Anterior cingulate cortex (tissue), 58 donors: ENCODE results near the gene TRIM7.
"Not testable (repeated sequence)": the region's sequence is repeated elsewhere in the genome, so short reads cannot be mapped to it uniquely, and the experiment has no call there.

ENCODE experiments used
- DNase-seq, 58 donors: peaks; one replicate each; lab custom pipeline; 2025; lab: John Stamatoyannopoulos, UW

Gene TRIM7

GRCh38 chr5:181181650-181182565, 23.1 kb downstream of the TRIM7 start:
- DNase-seq: no peak

DNA sequence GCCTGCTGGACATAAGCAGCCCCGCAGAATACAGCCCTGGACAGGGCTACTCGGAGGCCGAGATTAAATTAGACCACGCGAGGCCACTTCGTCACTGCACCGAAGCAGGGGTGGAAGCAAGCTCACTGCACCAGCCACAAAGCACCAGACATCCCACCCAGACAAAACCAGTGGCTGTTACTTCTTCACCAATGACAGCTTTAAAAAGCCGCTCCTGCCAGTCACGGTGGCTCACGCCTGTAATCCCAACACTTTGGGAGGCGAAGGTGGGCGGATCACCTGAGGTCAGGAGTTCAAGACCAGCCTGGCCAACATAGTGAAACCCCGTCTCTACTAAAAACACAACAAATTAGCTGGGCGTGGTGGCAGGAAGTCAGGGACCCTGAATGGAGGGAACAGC, 27.4 kb downstream of the TRIM7 start:
- not testable (repeated sequence) for DNase-seq

GRCh38 chr5:181176254-181176952, 28.6 kb downstream of the TRIM7 start:
- no peak for DNase-seq

- DNase-seq: no peak
Measured at GRCh38 chr5:181173420-181174342, 31.3 kb downstream of the TRIM7 start.

DNA sequence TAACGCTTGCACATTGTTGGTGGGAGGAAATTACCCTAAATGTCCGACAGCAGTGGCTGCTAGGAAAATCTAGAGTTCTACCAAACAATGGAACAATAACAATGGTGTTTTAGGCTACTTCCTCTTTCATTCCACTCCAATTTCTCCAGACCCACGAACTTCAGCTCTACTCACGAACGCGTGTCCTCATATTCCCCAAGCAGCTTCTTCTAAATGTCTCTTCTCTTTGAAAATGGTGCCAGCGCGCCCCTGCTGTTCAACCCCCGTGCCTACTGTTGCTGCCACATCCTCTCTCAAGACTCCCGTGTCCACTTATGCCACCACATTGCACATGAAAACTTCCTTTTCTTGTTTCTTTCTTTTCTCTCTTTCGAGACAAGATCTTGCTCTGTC, 32.0 kb downstream of the TRIM7 start:
- DNase-seq: no peak

DNA sequence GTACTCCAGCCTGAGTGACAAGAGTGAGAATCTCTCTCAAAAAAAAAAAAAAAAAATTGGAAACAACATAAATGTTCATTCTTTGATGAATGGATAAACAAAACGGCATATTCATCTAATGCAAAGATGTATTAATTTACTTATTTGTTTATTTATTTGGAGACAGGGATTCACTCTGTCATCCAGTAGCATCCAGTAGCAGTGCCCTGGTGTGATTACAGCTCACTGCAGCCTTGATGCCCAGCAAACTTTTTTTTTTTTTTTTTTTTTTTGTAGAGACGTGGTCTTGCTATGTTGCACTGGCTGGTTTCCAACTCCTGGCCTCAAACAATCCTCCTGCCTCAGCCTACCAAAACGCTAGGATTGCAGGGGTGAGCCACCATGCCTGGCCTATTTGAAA, 33.2 kb downstream of the TRIM7 start:
- no peak for DNase-seq

DNA sequence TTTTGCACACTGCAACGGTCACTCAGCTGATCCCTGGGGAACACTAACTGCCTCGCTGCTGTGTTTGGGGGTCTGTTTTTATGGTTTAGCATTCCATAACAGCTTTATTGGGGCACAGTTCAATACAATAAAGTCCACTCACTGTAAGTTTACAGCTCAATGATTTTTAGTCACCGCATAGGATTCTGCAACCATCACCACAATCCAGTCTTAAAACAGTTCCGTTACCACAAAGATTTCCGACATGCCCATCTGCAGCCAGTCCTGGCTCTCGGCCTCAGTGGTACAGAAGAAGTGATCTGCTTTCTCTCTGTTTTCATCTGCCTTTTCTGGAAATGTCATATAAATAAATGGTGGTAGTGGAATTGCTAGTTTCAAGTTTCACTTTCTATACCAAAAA, 34.0 kb downstream of the TRIM7 start:
- no peak for DNase-seq

DNA sequence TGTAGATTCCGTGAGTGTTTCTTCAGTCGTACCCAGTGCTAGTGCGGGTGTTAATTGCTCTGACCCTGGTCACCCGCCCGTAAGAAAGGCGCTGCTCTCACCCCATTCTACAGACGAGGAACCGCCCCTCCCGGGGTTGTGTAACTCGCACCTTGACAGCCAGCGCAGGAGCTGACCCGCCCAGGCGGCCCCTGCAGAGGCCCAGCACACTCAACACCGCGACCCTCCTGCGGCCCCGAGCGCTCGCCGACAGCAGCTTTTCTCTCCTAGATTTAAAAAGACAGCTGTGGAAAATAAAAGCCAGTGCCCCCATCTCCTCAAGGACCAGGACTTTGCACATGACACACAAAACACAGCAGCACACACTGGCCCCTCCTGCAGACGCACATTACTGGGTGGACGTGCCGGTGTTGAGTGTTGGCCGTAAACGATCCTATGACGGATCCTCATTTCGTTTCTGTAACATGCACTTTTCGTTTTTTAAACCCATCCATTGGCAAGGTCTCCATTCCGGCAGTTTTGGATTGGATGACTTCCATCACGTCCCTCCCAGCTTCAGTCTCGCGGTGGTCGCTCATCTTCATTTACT, 34.7 kb downstream of the TRIM7 start:
- no peak for DNase-seq

DNA sequence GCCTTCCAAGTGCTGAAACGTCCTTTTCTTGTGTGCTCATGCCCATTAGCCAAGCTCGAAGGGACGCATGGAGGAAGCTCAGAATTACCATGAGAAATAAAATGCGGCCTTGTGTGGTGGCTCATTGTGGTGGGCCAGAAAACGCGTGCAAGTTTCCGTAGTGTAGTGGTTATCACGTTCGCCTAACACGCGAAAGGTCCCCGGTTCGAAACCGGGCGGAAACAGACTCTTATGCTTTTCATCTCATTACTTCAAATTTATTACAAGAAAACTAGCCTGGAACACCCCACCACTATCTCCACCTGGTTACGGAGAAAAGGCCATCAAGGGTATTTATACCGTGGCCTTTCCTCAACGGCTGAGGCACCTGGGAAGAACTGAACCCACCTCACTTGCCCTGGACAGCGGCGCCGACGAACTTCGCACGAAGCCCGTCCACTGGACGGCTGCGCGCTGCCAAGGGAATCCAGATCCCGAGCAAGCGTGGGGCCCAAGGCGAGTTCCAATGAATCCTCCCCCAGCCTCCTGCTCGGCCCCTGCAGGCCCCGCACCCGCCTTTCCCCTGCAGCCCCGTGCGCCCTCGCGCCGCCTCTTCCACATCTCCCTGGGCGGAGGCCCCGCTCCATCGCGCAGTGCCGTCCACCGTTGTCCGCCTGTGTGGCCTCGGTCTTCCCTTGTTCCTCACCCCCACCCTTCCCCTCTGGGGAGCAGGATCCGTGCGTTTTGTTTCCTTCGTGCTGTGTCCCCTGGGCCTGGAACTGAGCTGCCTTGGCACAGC, 35.3 kb downstream of the TRIM7 start:
- DNase-seq: peak in 14 of 58 donors; percentile 3 to 32 (median 13)

- DNase-seq: no peak
Measured at GRCh38 chr5:181168595-181169118, 36.3 kb downstream of the TRIM7 start.

DNA sequence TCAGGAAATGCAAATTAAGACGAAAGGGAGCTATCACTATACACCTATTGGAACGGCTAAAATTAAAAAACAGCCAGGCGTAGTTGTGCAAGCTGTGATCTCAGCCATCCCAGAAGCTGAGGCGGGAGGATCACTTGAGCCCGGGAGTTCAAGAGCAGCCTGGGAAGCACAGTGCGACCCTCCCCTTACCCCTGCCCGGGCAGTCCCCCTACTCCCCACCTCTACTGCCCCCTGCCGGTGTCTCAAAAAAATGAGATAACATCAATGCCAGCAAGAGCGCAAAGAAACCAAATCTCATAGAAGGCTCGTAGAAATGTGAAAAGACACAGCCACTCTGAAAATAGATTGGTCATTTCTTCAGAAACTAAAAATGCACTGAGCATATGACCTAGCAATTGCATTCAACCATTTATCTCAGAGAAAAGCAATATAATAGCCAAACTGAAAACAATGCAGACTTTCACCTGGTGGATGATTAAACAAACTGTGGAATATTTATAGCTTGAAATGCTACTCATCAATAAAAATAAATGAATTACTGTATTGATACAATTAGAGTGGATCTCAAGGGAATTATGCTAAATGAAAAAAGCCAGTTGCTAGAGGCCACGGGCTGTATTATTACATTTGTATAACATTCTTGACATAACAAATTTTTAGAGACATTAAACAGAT, 37.0 kb downstream of the TRIM7 start:
- DNase-seq: peak in 1 of 58 donors; percentile 2

DNA sequence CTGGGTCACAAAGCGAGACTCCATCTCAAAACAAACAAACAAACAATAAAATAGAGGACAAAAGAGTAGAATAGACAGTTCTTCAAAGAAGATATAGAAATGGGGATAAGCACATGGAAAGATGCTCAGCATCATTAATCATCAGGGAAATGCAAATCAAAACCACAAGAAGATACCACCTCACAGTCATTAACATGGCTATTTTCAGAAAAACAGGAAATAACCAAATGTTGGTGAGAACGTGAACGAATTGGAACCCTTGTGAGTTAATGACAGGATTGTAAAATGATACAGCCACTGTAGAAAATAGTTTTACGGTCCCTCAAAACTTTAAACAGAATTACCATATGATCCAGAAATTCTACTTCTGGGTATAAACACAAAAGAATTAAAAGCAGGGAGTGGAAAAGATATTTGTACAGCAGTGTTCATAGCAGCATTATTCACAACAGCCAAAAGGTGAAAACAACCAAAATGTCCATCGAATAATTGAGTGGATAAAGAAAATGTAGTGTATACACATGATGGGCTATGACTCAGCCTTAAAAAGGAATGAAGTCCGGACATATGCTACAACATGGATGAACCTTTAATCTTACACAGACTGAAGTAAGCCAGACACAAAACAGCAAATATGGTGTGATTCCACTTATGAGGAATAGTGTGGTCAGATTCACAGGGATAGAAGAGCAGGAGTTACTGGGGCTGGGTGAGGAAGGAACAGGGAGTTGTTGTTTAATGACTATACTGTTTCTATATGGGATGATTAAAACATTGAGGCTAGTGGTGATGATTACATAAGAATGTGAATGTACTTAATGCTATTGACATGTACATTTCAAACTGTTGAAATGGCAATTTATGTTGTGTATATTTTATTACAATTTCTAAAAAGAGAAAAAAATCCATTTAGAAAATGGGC, 37.9 kb downstream of the TRIM7 start:
- no peak for DNase-seq

DNA sequence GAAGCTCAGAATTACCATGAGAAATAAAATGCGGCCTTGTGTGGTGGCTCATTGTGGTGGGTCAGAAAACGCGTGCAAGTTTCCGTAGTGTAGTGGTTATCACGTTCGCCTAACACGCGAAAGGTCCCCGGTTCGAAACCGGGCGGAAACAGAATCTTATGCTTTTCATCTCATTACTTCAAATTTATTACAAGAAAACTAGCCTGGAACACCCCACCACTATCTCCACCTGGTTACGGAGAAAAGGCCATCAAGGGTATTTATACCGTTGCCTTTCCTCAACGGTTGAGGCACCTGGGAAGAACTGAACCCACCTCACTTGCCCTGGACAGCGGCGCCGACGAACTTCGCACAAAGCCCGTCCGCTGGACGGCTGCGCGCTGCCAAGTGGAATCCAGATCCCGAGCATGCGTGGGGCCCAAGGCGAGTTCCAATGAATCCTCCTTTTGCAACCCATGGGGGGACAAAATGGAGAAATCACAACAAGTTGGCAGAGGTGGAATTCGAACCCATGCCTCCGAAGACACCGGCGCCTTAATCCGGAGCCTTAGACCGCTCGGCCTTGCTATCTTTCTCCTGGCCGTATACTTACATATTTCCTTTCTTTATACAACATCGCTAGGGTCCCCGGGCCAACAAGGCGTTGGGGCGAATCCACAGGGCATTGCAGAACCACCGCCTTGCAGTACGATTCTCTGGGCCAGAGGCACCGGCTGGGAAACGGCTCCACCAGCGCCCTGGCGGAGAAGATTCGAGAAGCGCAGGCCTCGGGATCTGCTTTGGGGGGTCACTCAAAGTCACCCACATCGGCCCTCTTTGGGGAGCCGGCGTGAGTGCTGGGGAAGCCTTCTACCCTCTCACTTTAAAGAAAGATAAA, 40.7 kb downstream of the TRIM7 start:
- DNase-seq: no peak

DNA sequence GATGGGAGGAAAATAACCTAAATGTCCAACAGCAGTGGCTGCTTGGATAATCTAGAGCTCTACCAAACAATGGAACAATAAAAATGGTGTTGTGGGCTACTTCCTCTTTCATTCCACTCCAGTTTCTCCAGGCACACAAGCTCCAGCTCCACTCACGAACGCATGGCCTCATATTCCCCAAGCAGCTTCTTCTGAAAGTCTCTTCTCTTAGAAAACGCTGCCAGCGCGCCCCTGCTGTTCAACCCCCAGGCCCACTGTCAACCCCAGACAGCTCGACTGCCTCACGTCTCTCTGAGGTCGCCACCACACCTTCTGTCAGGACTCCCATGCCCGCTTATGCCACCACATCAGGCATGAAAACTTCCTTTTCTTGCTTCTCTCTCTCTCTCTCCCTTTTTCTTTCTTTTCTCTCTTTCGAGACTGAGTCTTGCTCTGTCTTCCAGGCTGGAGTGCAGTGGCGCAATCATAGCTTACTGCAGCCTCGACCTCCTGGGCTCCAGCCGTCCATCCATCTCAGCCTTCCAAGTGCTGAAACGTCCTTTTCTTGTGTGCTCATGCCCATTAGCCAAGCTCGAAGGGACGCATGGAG, 41.4 kb downstream of the TRIM7 start:
- no peak for DNase-seq

- DNase-seq: peak in 2 of 58 donors; percentile 28 to 61
Measured at GRCh38 chr5:181161534-181162175, 43.3 kb downstream of the TRIM7 start.
